ENCODE results near the gene HSD17B14. TPM values are rescaled to one million over a fixed set of nuclear protein-coding genes. Genes with fewer than 3 reads are reported as not detected.

HSD17B14 gene
- total and polyA plus RNA-seq, 9 of the 15 experiments (the other 6 are each of a cell fraction or from before 2014, with no cell fraction given) = 0.16 TPM; not detected in 8

- TF ChIP-seq CUX1 (CRISPR knock-in tag; IDR thresholded peaks at IDR 0.05) (peak; percentile 92), RB1 (IDR thresholded peaks at IDR 0.05; ENCODE audit: low read depth) (peak; percentile 59; the same call in 1 of the 2 replicates), CHAMP1 (IDR thresholded peaks at IDR 0.05) (peak; percentile 95), USF1 (CRISPR knock-in tag; IDR thresholded peaks at IDR 0.05) (no peak), ZHX1 (conservative IDR thresholded peaks at IDR 0.05; ENCODE audit: low read length) (no peak), PKNOX1 (IDR thresholded peaks at IDR 0.05) (peak; percentile 56), KDM1A (IDR thresholded peaks at IDR 0.05) (peak; percentile 97 to 98), ZNF280A (IDR thresholded peaks at IDR 0.05; ENCODE audit: low read depth, partially characterized antibody) (no peak)
Measured at GRCh38 chr19:48873476-48874302, 37.4 kb upstream of the HSD17B14 start (continued).

Data from K562 (cell line).